GM21390 (cell line): ENCODE measurements around the gene CACNA2D3.
"Not testable (repeated sequence)": the region's sequence is repeated elsewhere in the genome, so short reads cannot be mapped to it uniquely, and the experiment has no call there.

Source experiments
- ATAC-seq: cut with Tn5 transposase; IDR thresholded peaks from one replicate; pipeline ENCODE4 v1.9.1; 2021; ENCODE audit not compliant: unreplicated experiment

The CACNA2D3 gene

GRCh38 chr3:54608041-54608440 is 485.7 kb downstream of the CACNA2D3 start:
- no peak for ATAC-seq

GRCh38 chr3:54619053-54619452 is 496.7 kb downstream of the CACNA2D3 start:
- ATAC-seq, result no peak

DNA sequence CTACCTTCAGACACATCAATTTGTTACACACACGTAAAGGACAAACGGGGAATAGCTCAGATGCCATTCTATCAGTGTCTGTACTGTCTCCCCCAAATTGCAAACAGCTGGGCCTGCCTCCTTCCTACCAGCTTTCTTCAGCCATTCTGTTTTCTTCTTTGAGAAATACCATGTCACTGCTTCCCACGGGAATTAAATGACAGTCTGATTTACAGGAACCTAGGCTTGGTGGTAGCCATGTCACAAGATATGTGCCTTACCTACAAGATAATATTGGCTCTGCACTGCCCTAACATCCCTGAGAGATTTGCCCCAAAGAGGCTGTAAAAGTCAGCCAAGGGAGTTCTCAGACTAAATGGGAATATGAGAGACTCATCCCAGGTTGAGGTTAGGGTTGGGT is 497.2 kb downstream of the CACNA2D3 start:
- no peak for ATAC-seq

DNA sequence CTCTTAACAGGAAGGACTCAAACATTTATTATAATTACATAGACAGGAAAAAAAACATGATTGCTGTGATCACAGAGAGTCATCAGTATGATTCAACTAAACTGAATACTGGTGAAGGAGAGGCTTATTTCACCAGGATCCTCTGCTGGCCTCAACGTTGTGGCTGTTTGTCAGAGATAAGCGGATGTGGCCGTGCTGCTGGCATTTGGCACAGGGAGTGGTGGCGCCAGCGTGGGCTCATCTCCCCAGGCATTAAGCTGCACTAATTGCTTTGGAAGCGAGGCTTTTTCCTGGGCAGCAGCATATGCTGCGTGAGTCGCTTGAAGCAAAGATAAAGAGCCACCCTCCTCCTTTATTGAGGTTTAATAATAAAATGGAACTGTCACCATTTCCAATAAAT is 498.8 kb downstream of the CACNA2D3 start:
- no peak for ATAC-seq

DNA sequence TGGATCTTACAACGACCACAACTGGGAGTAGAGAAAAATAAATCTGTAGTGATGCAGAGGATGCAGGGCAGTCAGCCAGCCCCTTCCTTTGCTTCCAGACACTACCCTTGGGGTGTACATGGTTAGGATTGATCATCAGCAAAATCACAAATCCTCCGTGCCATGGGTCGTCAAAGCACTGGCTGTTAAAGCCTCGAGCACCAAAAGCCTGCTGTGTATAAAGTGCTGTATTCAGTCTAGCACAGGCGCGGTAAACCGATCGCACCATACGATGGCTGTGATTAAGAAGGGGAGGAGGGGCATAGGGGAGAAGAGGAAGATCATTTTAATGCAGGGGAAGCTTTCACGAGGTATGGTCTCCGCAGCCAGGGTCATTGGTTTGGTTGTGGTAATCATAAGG is 500.3 kb downstream of the CACNA2D3 start:
- no peak for ATAC-seq

- no peak for ATAC-seq
These were observed 503.7 kb downstream of the CACNA2D3 start for GRCh38 chr3:54625805-54626787.

DNA sequence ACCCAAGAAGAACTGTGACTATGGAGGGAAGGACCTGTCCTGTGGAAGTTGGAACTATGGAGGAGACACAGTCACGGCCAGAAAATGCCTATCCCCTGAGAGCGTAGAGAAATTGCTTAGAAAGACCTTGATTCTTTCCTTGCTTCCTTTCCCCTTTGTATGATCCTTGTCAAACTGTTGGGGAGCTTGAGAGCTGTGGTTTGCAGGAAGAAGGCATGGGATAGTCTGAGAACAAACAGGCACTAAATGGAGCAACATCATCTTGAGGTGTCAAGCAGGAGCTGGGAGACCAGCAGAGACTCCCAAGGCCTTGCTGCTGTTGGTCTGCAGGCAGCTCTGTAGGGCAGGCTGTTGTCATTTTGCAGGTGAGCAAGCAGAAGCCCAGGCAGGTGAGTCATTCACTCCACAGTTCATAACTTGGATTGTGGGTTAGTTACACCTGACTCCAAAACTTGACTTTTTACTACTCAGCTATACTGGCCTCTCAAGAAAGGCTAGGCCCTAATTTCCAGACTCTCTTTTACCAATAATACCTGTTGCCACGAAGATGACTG is 506.6 kb downstream of the CACNA2D3 start:
- ATAC-seq, result no peak

GRCh38 chr3:54630101-54630623 is 507.8 kb downstream of the CACNA2D3 start:
- ATAC-seq, result no peak

- ATAC-seq, result not testable (repeated sequence)
These were observed 508.6 kb downstream of the CACNA2D3 start for GRCh38 chr3:54631001-54631400.

DNA sequence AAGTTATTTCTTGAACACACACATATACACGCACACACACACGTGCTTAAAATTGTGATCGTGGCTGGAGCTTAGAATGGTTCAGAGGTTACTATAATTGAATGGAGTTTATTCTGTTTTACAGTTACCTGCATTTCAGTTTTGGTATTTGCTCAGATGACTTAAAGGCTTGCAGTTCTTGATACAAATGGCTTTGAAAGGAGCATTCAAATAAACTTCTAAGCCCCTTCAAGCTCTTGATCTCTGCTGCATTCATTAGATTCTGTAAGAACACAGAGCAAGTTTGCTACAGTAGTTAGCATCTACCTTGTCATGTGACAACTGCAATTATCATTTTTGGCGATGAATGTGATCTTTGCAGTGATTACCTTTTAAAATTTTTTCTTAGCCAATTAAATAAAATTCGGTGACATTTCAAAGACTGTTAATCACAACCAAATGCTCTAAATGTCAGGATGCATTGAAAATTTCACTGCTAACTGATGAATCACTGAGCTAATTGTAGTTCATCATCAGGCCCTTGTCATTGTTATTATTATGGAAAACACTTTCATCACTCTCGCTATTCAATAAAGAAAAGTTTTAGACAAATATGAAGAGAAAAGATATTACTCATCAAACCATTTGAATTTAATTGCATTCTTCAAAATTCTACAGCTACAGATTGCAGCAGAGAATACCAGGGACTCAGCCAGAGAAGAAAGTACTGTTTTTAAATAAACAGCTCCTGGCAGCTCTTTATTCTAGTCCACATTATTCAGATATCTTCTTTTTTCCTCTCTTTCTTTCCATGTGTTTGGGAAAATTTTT is 509.4 kb downstream of the CACNA2D3 start:
- ATAC-seq, result no peak

GRCh38 chr3:54632326-54632665 is 509.9 kb downstream of the CACNA2D3 start:
- no peak for ATAC-seq

DNA sequence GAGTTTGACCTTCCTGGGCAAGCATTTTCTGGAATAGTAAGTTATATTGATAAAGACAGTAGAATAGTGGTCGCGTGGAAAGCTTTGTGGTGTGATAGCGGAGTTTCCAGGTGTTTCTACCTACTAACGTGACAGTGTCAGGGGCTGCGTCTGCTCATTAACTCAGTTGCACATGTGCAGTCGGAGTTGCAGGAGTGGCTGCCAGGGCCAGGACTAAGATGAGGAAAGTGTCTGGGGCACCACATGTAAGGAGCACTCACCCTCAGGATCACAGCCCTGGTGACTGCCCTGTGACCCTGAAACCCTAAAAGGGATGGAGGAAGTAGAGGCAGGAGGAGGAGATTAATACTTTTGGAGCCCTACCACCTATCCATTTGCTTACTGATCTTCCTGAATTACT is 510.5 kb downstream of the CACNA2D3 start:
- ATAC-seq, result no peak

GRCh38 chr3:54633444-54634121 is 511.2 kb downstream of the CACNA2D3 start:
- ATAC-seq, result no peak

- no peak for ATAC-seq
These were observed 511.7 kb downstream of the CACNA2D3 start for GRCh38 chr3:54634122-54634469.

DNA sequence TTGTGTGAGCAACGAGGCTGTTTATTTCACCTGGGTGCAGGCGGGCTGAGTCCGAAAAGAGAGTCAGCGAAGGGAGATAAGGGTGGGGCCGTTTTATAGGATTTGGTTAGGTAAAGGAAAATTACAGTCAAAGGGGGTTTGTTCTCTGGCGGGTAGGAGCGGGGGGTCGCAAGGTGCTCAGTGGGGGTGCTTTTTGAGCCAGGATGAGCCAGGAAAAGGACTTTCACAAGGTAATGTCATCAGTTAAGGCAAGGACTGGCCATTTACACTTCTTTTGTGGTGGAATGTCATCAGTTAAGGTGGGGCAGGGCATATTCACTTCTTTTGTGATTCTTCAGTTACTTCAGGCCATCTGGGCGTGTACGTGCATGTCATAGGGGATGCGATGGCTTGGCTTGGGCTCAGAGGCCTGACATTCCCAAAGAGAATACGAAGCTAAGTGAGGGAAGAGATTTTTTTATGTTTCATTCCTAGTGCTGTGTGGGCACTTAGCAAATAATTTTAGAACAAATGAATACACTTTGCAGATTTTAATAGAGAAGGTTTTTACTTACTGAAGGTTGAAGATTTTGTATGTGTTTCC is 517.5 kb downstream of the CACNA2D3 start:
- not testable (repeated sequence) for ATAC-seq

DNA sequence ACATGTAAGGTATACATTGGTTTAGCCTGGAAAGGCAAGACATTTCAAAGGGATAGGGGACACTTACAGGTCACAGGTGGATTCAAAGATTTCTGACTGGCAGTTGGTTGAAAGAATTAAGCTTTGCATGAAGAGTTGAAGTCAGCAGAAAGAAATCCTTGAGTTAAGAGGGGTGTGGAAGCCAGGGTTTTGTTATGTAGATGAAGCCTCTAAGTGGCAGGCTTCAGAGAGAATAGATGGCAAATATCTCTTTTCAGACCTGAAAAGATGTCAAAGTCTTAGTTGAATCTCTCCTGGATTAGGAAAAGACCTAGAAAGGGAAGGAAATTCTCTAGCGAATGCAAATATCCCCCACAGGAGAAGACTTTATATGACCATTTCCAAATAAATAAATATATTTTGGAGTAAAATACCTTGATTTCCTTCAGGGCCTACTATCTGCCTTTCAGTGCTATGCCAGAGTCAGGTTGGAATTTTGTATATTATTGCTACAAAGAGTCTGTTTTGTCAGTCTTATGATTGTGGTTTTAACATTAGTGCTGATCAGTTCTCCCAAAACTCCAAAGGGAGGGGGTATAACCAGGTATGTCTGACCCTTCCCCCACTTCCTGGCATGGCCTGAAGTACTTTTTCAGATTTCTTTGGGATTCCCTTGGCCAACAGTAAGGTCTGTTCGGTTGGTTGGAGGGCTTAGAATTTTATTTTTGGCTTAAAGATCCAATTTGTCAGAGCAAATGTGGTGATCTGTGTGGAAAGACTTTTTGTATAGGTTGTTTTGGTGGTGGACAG is 519.1 kb downstream of the CACNA2D3 start:
- no peak for ATAC-seq

DNA sequence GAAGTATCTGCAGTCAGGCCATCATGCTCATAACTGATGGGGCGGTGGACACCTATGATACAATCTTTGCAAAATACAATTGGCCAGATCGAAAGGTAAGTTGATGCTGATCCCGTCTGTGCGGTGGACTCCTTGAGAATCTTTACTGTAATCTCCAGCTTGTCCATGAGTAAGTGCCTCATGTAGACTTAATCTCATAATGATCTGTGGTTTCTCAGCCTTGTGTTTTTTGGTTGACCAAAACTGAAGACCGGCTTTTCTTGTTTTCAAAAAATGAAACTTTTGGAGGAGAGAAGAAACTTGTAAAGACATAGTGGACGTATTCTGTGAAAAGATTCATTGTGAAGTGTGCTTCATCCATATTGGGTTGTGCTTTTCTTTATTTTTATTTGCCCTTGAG is 519.8 kb downstream of the CACNA2D3 start:
- no peak for ATAC-seq

GRCh38 chr3:54647721-54648120 is 525.4 kb downstream of the CACNA2D3 start:
- ATAC-seq, result no peak

DNA sequence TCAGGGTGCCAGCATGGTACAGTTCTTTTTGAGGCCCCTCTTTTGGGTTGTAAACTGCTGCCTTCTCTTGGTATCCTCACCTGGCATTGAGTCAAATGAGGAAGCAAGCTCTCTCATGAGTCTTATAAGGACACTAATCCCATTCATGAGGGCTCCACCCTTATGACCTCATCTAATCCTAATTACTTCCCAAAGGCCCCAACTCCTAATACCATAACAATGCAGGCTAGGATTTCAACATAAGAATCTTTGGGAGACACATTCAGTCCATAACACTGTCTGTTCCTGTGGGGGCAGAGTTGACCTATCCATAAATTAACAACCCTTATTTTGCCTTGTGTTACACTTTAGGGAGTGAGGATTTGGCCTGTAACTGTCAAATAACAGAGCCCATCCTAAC is 527.2 kb downstream of the CACNA2D3 start:
- ATAC-seq, result no peak
